Heart left ventricle (tissue), 16 donors: Measurements from ENCODE around the gene ACCSL. TPM values are rescaled to one million over a fixed set of nuclear protein-coding genes. Genes with fewer than 3 reads are reported as not detected.
A peak's percentile ranks its signal among the peaks of the same experiment; 100 is the strongest.

Experiments used
- ATAC-seq, 4 donors: fragments of 200-7000 bp; cut with Tn5 transposase; one replicate each; pipeline ENCODE4 v1.9.1; 2020 to 2022; ENCODE audit warnings: moderate library complexity in 4 of 4, mild to moderate bottlenecking in 3 of 4, moderate number of reproducible peaks in 1 of 4
- DNase-seq, 5 donors: peaks; one replicate each; pipeline ENCODE4 v3.0.0-alpha.2; 2020
- H3K27ac ChIP-seq, 12 donors: fragments of 200-600 bp; sonication (generic) in 4 of 12; one replicate each; pipeline versions ENCODE4 v1.5.0 to v1.8.0; 2016 to 2022; ENCODE audit warnings: mild to moderate bottlenecking in 2 of 12
- H3K27me3 ChIP-seq, 9 donors: fragments of 200-600 bp; sonication (generic) in 2 of 9; one replicate each; pipeline versions ENCODE4 v1.5.1 to v1.8.0; 2016 to 2022; ENCODE audit warnings: mild to moderate bottlenecking in 3 of 9
- H3K36me3 ChIP-seq, 9 donors: fragments of 200-600 bp; sonication (generic) in 2 of 9; one replicate each; pipeline versions ENCODE4 v1.5.0 to v1.8.0; 2018 to 2022; ENCODE audit warnings: mild to moderate bottlenecking in 2 of 9
- H3K4me1 ChIP-seq, 12 donors: fragments of 200-600 bp; sonication (generic) in 4 of 12; one replicate each; pipeline versions ENCODE4 v1.5.0 to v1.8.0; 2016 to 2022; ENCODE audit warnings: mild to moderate bottlenecking in 3 of 12
- H3K4me3 ChIP-seq, 12 donors: fragments of 200-600 bp; sonication (generic) in 4 of 12; one replicate each; pipeline versions ENCODE4 v1.5.0 to v1.8.0; 2017 to 2022; ENCODE audit warnings: mild to moderate bottlenecking in 9 of 12, moderate library complexity in 4 of 12
- H3K9me3 ChIP-seq, 12 donors: fragments of 200-600 bp; sonication (generic) in 4 of 12; one replicate each; pipeline versions ENCODE4 v1.5.0 to v1.8.0; 2016 to 2022; ENCODE audit warnings: mild to moderate bottlenecking in 1 of 12
- CTCF ChIP-seq, 12 donors: fragments of 200-600 bp; sonication (generic) in 4 of 12; IDR thresholded peaks; one replicate each; pipeline versions ENCODE4 v1.5.0 to v1.8.0; 2018 to 2022; ENCODE audit warnings: antibody characterized with exemption in 12 of 12, mild to moderate bottlenecking in 5 of 12
- POLR2A ChIP-seq, 2 donors: fragments of 450-650 bp; IDR thresholded peaks; one replicate each; pipeline ENCODE4 v1.6.1; 2017; ENCODE audit warnings: antibody characterized with exemption in 2 of 2, mild to moderate bottlenecking in 2 of 2, moderate library complexity in 2 of 2
- WGBS, 4 donors: extraction: QIAGEN DNeasy Blood & Tissue Kit in 2 of 4; methylation state at CpG; one replicate each; pipeline versions ENCODE4 v1.1.5 to v1.1.7; 2013 to 2018; 5-methylcytosine and 5-hydroxymethylcytosine counted together
- intact Hi-C, 10 donors: fragments of 100-400 bp; cut with DNase I; formaldehyde crosslinking; loops; one replicate each; pipeline versions ENCODE4 v1.11.1 to v1.14.2; 2022
- polyA plus RNA-seq, 2 donors: library from polyadenylated mRNA; stranded (reverse); fragments of 200-250 nt; gene quantifications; one replicate each; pipeline ENCODE4 v1.2.3, GENCODE V29; 2013
- total RNA-seq, 9 donors: library from RNA; depleted of rRNA in 2 of 9; stranded (reverse); fragments of >200 nt in 2 of 9; fragmentation: NEBNext Ultra II Directional in 3 of 9; extraction: Animal tissue kit (Norgen Biotek cat#: 25700) in 3 of 9; gene quantifications; one replicate each; pipeline versions ENCODE4 v1.1.0 to v1.2.4, GENCODE V29; 2016 to 2023
- donor health status: ischemic (EF 13 %, LVEDD 7.1; RV severe dilation, severe dysfunction).
- donor health status: healthy with polysubstance abuse.
- donor health status: DM: no; HTN: yes; CAD: no.
- donor health status: DM: no; HTN: no; CAD: no.
- donor health status: ischemic (EF 25% LVEDD 6.9; RV normal size, moderate dysfunction).
- donor health status: ischemic (EF 25% LVEDD 5.7; RV mildly dilated, moderate dysfunction).
- donor health status: healthy.
- donor health status: DM: yes; HTN: yes; CAD: no.
- donor health status: ischemic (EF 35%, LVEDD 5.7; RV mildly dilated, moderate dysfunction).
- donor health status: nonischemic (EF 11% LVEDD 7.7; RV severe dilation, severe dysfunction).
- donor health status: DM: yes; HTN: yes; CAD: no.
- donor health status: PGD.
- donor health status: ischemic (EF 29% LVEDD 5.4; RV normal size, mild dysfunction).
- donor health status: nonischemic (EF 23%, LVEDD 6.1; RV moderate dilation, normal function).

ACCSL gene
- total and polyA plus RNA-seq, 11 donors: not detected

GRCh38 chr11:44057340-44057739 lies 9.6 kb downstream of the ACCSL start:
- 64 to 76% (median 70%) methylated on average over 6 of the region's 6 CpGs for WGBS, 4 donors
- H3K27ac ChIP-seq: no peak overlapping the region
- DNase-seq (no peak), ATAC-seq (no peak)
- TF ChIP-seq CTCF (IDR thresholded peaks at IDR 0.05): no peak
- no peak for TF ChIP-seq POLR2A (IDR thresholded peaks at IDR 0.05)
- H3K9me3 ChIP-seq: no peaks in the 10 kb centered on the region
- H3K4me3 ChIP-seq: no peak overlapping the region
- H3K36me3 ChIP-seq: no peaks in the 10 kb centered on the region
- no peaks in the 10 kb centered on the region for H3K27me3 ChIP-seq
- intact Hi-C loops: no loop called here
- H3K4me1 ChIP-seq: no peaks in the 10 kb centered on the region

GRCh38 chr11:44058275-44058674 lies 10.5 kb downstream of the ACCSL start:
- Histone ChIP-seq H3K4me1 (no peaks in the 10 kb centered on the region), H3K9me3 (no peaks in the 10 kb centered on the region), H3K27ac (no peak overlapping the region), H3K27me3 (no peaks in the 10 kb centered on the region), H3K4me3 (no peak overlapping the region), H3K36me3 (no peaks in the 10 kb centered on the region)
- TF ChIP-seq POLR2A (IDR thresholded peaks at IDR 0.05): no peak
- DNase-seq: no peak
- 80 to 93% (median 90%) methylated on average over 6 of the region's 6 CpGs for WGBS, 4 donors
- intact Hi-C loops: no loop called here
- ATAC-seq: no peak

- Histone ChIP-seq H3K27me3 (no peaks in the 10 kb centered on the region), H3K9me3 (no peaks in the 10 kb centered on the region), H3K4me1 (peaks cover 0 to 18% (median 10%) of the 10 kb centered on the region in 12 donors), H3K36me3 (peaks cover 0 to 10% (median 0%) of the 10 kb centered on the region in 9 donors), H3K27ac (peak overlapping the region; percentile 52 to 94 (median 90)), H3K4me3 (peak overlapping the region in 3 of 12 donors; percentile 73 to 77 (median 74))
- intact Hi-C loops: no loop called here
- no peak for DNase-seq
- TF ChIP-seq POLR2A (IDR thresholded peaks at IDR 0.05) (no peak), CTCF (IDR thresholded peaks at IDR 0.05) (no peak)
- ATAC-seq: no peak
- WGBS, 4 donors: 60 to 75% (median 68%) methylated on average over 4 of the region's 4 CpGs
These were observed 17.4 kb downstream of the ACCSL start for GRCh38 chr11:44065161-44065661.

GRCh38 chr11:44065841-44066731 lies 18.3 kb downstream of the ACCSL start, which contains the start of gene ACCS:
ACCS (plus strand) TSS chr11:44066270; CDS start chr11:44067628, 1,358 bp downstream.
- ATAC-seq (peak; percentile 96 to 97 (median 96)), DNase-seq (peak; percentile 95 to 99 (median 97))
- TF ChIP-seq POLR2A (IDR thresholded peaks at IDR 0.05) (peak in 1 of 2 donors; percentile 62), CTCF (IDR thresholded peaks at IDR 0.05) (peak; percentile 69 to 97 (median 85))
- Histone ChIP-seq H3K4me3 (peak within 1 kb of the TSS; percentile 22 to 92 (median 72)), H3K4me1 (peaks cover 0 to 18% (median 10%) of the 10 kb centered on the region in 12 donors), H3K27me3 (no peaks in the 10 kb centered on the region), H3K27ac (peak within 1 kb of the TSS; percentile 53 to 94 (median 90)), H3K36me3 (peaks cover 0 to 16% (median under 1%) of the 10 kb centered on the region in 9 donors), H3K9me3 (no peaks in the 10 kb centered on the region)
- WGBS, 4 donors: 0 to 2% (median 1%) methylated on average over 54 to 70 of the region's 70 CpGs
- intact Hi-C loops: no loop called here
